GM19463 (cell line): ENCODE data around the gene MEPCE.

Experiments used
- ATAC-seq: cut with Tn5 transposase; IDR thresholded peaks from one replicate; pipeline ENCODE4 v1.9.1; 2021; ENCODE audit warnings: mild to moderate bottlenecking, moderate library complexity; ENCODE audit not compliant: unreplicated experiment

MEPCE gene

DNA sequence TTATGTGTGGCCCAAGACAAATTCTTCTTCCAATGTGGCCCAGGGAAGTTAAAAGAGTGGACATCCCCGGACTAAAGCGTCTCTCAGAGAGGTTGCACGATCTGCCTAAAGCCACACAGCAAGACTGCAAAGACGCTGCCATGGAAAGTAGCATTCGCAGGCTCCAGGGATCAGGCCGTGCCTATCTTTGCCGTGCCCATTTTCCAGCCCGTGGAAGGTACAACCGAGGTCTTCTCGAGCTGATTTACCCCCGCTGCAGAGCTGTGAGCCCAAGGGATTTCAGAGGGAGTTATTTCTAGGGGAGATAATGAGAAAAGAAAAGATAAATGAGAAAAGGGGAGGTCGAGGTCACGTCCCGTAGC, 53.1 kb downstream of the MEPCE start:
- no peak for ATAC-seq

DNA sequence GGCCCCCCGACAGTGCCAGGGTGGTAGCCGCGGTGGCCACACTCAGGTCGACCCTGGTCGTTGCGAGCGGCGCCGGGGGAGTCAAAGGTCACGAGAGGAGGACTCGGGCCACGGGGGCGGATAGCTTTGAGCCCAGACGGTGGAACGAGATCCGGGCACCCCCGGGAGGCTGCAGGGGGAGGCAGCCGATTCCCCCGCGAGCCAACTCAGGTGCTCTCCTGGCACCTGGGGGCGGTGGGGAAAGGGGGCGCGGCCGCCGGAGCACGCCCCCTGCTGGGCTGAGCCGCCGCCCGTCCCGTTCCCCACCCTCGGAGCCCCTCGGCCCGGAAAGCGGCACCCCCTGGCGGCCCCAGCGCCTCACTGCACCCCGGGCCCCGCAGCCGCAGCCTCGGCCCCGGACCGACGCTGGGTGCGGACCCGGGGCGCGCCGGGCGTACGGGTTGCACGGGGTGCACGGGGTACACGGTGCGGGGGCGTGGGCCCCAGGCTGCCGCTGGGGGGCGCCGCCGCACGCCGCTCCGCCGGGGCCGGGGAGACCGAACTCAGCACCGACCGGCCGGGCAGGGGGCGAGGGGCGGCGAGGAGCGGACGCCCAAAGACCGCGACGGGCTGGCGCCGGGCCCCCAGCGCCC, 53.6 kb downstream of the MEPCE start:
- ATAC-seq = peak; percentile 54
